ENCODE results near the gene HS6ST1.

- TF ChIP-seq CTCF (conservative IDR thresholded peaks at IDR 0.05; ENCODE audit: low read depth, low read length) (no peak), EZH2 (IDR thresholded peaks at IDR 0.05; ENCODE audit: low read length, unreplicated experiment) (no peak)
Observed at GRCh38 chr2:128314348-128315121, 4.1 kb downstream of the HS6ST1 start.

Data from PC-3 (cell line).